D721Med (cell line): ENCODE measurements around the gene BRSK1.

ENCODE experiments used
- DNase-seq: peaks from one replicate; pipeline ENCODE4 v3.0.0; 2011; ENCODE audit warnings: low spot score; ENCODE audit not compliant: insufficient read length
- FAIRE-seq: peaks from 2 replicates; lab custom pipeline; 2011; peaks lifted over from hg19 to GRCh38; lab: Jason Lieb, UNC
- TF ChIP-seq, protein P1 (sequence below): IDR thresholded peaks from 2 replicates; pipeline ENCODE4 v1.5.1; 2012; ENCODE audit warnings: mild to moderate bottlenecking, control low read depth; ENCODE audit not compliant: insufficient read depth; ENCODE audit errors: missing control alignments

The BRSK1 gene

DNA sequence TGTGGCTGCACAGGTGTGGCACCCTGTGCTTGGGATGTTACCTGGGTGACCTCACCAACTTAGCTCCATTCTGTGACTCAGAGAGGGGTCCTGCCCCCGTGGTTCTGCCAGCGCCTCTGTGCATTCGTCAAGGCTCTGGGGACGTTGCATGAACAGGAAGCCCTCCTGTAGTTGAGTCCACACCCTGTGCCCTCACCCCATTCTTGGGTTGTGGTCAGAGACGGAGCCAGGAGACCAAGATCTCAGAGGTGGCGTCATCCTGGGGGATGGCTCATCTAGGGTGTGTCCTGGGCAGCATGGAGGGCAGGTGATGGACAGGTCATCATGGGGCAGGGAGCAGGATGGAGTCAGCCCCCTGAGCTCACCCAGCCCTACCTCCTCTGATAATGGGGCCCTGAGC is 68.2 kb downstream of the BRSK1 start:
- FAIRE-seq (no peak), DNase-seq (no peak)
- TF ChIP-seq, protein P1, sequence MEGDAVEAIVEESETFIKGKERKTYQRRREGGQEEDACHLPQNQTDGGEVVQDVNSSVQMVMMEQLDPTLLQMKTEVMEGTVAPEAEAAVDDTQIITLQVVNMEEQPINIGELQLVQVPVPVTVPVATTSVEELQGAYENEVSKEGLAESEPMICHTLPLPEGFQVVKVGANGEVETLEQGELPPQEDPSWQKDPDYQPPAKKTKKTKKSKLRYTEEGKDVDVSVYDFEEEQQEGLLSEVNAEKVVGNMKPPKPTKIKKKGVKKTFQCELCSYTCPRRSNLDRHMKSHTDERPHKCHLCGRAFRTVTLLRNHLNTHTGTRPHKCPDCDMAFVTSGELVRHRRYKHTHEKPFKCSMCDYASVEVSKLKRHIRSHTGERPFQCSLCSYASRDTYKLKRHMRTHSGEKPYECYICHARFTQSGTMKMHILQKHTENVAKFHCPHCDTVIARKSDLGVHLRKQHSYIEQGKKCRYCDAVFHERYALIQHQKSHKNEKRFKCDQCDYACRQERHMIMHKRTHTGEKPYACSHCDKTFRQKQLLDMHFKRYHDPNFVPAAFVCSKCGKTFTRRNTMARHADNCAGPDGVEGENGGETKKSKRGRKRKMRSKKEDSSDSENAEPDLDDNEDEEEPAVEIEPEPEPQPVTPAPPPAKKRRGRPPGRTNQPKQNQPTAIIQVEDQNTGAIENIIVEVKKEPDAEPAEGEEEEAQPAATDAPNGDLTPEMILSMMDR, result no peak

DNA sequence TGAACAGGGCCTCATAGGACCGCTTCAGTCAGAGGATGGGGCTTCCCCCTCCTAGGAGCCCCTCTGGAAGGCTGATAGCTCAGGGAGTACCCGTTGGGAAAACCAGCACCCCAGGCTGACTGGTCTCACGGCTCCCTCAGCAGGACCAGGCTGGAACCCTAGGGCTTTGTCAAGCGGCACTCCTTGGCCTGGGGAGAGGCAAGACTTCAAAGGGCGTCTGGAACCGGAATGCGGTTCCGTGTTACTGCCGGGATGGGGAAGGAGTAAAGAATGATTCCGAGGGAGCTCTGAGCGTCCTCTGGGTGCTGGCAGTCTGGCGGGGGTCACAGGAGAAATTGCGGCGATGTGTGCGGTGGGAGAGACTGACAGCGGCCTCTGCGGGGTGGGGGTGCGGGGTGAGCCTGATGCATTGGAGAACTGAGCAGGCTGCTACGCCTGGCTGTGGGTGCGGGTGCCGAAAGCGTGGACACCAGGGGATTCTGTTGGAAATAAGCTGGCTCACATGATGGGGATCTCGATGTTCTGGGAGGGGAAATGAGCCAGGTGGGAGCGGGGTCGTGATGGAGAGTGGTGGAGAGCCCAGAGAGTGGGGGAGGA is 68.8 kb downstream of the BRSK1 start:
- TF ChIP-seq, protein P1, result no peak
- DNase-seq, result no peak
- no peak for FAIRE-seq

- DNase-seq, result no peak
- FAIRE-seq, result no peak
- TF ChIP-seq, protein P1, result no peak
Observed at GRCh38 chr19:55353356-55353802, 69.6 kb downstream of the BRSK1 start.

GRCh38 chr19:55353803-55354697 is 70.3 kb downstream of the BRSK1 start:
- no peak for FAIRE-seq
- DNase-seq, result peak; percentile 95
- TF ChIP-seq, protein P1, result no peak

DNA sequence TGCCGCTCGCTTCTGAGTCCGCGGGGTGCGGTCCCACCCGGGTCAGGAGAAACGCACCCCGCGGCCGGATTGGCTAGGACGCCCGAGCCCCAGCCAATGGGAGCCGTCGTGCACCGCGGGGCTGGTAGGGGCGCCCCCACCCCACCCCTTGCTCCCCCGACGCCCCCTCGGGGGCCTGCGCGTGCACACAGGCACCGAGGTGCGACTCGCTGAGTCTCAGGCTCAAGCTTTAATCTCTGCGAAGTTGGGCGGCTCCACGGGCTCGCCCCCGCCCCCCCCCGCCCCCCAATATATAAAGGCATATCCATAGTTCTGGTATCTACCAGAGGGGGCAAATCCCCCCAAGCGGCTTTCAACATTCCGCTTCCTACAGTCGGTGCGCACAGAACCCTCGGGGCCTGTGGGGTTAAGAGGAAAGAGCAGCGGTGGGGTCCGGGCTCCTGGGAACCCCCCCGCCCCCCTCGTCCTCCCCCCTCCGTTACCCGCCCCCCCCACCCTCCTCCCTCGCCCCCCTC is 71.0 kb downstream of the BRSK1 start, which contains the start of gene COX6B2:
Gene COX6B2 (minus strand): TSS at position 22 of the 515 bp plus-strand sequence. CDS start 198 bp downstream, outside the sequence.
- no peak for FAIRE-seq
- TF ChIP-seq, protein P1, result no peak
- DNase-seq, result no peak

GRCh38 chr19:55355213-55355821 is 71.5 kb downstream of the BRSK1 start:
- FAIRE-seq (no peak), DNase-seq (no peak)
- TF ChIP-seq, protein P1, result no peak
